ENCODE measurements around the gene HSD17B7. TPM values are rescaled to one million over a fixed set of nuclear protein-coding genes. Genes with fewer than 3 reads are reported as not detected.

The HSD17B7 gene
- total and polyA plus RNA-seq, 9 of the 15 experiments (the other 6 are each of a cell fraction or from before 2014, with no cell fraction given), result 12.7 to 48.7 (median 21.3) TPM

GRCh38 chr1:162740755-162741154, 49.7 kb upstream of the HSD17B7 start:
- peaks cover 0 to 3% of the 10 kb centered on the region in 2 experiments; a peak in 1 of 5 replicates for H3K27me3 ChIP-seq (ENCODE audit: control insufficient read depth in 2 of 2, insufficient read depth in 2 of 2, low read length in 2 of 2)
- no peak overlapping the region for H3K9ac ChIP-seq (ENCODE audit: insufficient read depth in 1 of 2, low read depth in 2 of 2, low read length in 2 of 2)
- intact Hi-C loops (cut with micrococcal nuclease), result no loop called here
- no peak for ATAC-seq
- no peaks in the 10 kb centered on the region for H3K9me1 ChIP-seq (ENCODE audit: control insufficient read depth, insufficient read depth, low read length)
- no peaks in the 10 kb centered on the region for H3K79me2 ChIP-seq (ENCODE audit: control insufficient read depth, insufficient read depth, low read length)
- H3K4me1 ChIP-seq (replicated peaks in 1 of 2; ENCODE audit: control insufficient read depth in 2 of 2, insufficient read depth in 2 of 2, low read length in 2 of 2), result no peaks in the 10 kb centered on the region
- H2AFZ ChIP-seq (ENCODE audit: low read depth, low read length), result no peak overlapping the region
- TF ChIP-seq ZNF280B (CRISPR knock-in tag; IDR thresholded peaks at IDR 0.05) (no peak), CHD2 (IDR thresholded peaks at IDR 0.05; ENCODE audit: low read depth, low read length) (no peak), E2F1 (CRISPR knock-in tag; IDR thresholded peaks at IDR 0.05) (no peak), NFE2 (IDR thresholded peaks at IDR 0.05; ENCODE audit: low read depth) (no peak), ZNF561 (CRISPR knock-in tag; conservative IDR thresholded peaks at IDR 0.05) (no peak), ZNF780A (CRISPR knock-in tag; IDR thresholded peaks at IDR 0.05) (no peak), ZNF707 (CRISPR knock-in tag; conservative IDR thresholded peaks at IDR 0.05) (no peak), KLF16 (IDR thresholded peaks at IDR 0.05) (no peak), KAT7 (CRISPR knock-in tag; IDR thresholded peaks at IDR 0.05; ENCODE audit: borderline replicate concordance) (no peak)
- H3K27ac ChIP-seq (ENCODE audit: extremely low read depth, low read depth, low read length), result no peak overlapping the region
- ChIA-PET CTCF (ENCODE audit: low intra/inter-chr PET ratio) (no interaction called here), POLR2A (no interaction called here)
- H4K20me1 ChIP-seq (replicated peaks; ENCODE audit: control insufficient read depth, insufficient read depth, low read length), result no peaks in the 10 kb centered on the region
- H3K36me3 ChIP-seq (ENCODE audit: control insufficient read depth, insufficient read depth, low read length), result no peaks in the 10 kb centered on the region
- 2% methylated on average over 4 of the region's 4 CpGs for WGBS (ENCODE audit: insufficient coverage, low coverage, missing lambda C conversion rate)
- H3K4me2 ChIP-seq (ENCODE audit: insufficient read depth, low read length), result no peak overlapping the region
- no peaks in the 10 kb centered on the region for H3K9me3 ChIP-seq (replicated peaks; ENCODE audit: control insufficient read depth, insufficient read depth, low read depth, low read length)
- no TSS peak for BruUV-seq (replicated peaks)
- FAIRE-seq, result no peak
- in situ Hi-C loops (cut with MboI), result no loop called here
- H3K4me3 ChIP-seq, result no peak overlapping the region
- DNase-seq (ENCODE audit: extremely low read depth in 1 of 4, low spot score in 3 of 4), result no peak

All from K562 (cell line).